ENCODE results near the gene PREP. TPM values are rescaled to one million over a fixed set of nuclear protein-coding genes. Genes with fewer than 3 reads are reported as not detected.

The PREP gene
- polyA plus RNA-seq, 1 experiment = 16.4 TPM

- TF ChIP-seq CTCF (IDR thresholded peaks at IDR 0.05; ENCODE audit: low read depth, low read length) = no peak
- no peaks in the 10 kb centered on the region for H3K9me3 ChIP-seq (ENCODE audit: control insufficient read depth, insufficient read depth, low read length)
- no peak overlapping the region for H3K27ac ChIP-seq (ENCODE audit: low read depth, low read length)
- no peak for DNase-seq (ENCODE audit: low read depth, low spot score)
- no peaks in the 10 kb centered on the region for H3K27me3 ChIP-seq (ENCODE audit: control insufficient read depth, insufficient read depth, low read length)
- no peak overlapping the region for H3K4me3 ChIP-seq (ENCODE audit: low read depth, low read length)
- ChIA-PET POLR2A (no interaction called here), CTCF (no interaction called here)
These were observed 18.9 kb downstream of the PREP start for GRCh38 chr6:105384004-105384403.

GRCh38 chr6:105382958-105383357 lies 19.9 kb downstream of the PREP start:
- no peak for TF ChIP-seq CTCF (IDR thresholded peaks at IDR 0.05; ENCODE audit: low read depth, low read length)
- DNase-seq (ENCODE audit: low read depth, low spot score) = no peak
- CTCF ChIA-PET = interaction anchor here (0.7 to 1.5 kb wide), 2 partner anchors 14 to 295 kb away, joined by 7 to 8 read pairs; no protein-coding TSS in a partner anchor
- H3K4me3 ChIP-seq (ENCODE audit: low read depth, low read length) = no peak overlapping the region
- no peaks in the 10 kb centered on the region for H3K27me3 ChIP-seq (ENCODE audit: control insufficient read depth, insufficient read depth, low read length)
- POLR2A ChIA-PET = interaction anchor here (1.0 kb wide), 1 partner anchor 20 kb away, joined by 3 read pairs; the partner anchor contains the start of gene PREP
- H3K27ac ChIP-seq (ENCODE audit: low read depth, low read length) = no peak overlapping the region
- no peaks in the 10 kb centered on the region for H3K9me3 ChIP-seq (ENCODE audit: control insufficient read depth, insufficient read depth, low read length)

- H3K27ac ChIP-seq (ENCODE audit: low read depth, low read length) = no peak overlapping the region
- POLR2A ChIA-PET = interaction anchor here (1.0 kb wide), 1 partner anchor 20 kb away, joined by 3 read pairs; the partner anchor contains the start of gene PREP
- no peak for DNase-seq (ENCODE audit: low read depth, low spot score)
These were observed 20.4 kb downstream of the PREP start for GRCh38 chr6:105382496-105382895.

GRCh38 chr6:105380634-105381033 lies 22.2 kb downstream of the PREP start:
- Histone ChIP-seq H3K27ac (ENCODE audit: low read depth, low read length) (no peak overlapping the region), H3K27me3 (ENCODE audit: control insufficient read depth, insufficient read depth, low read length) (no peaks in the 10 kb centered on the region), H3K9me3 (ENCODE audit: control insufficient read depth, insufficient read depth, low read length) (no peaks in the 10 kb centered on the region), H3K4me3 (ENCODE audit: low read depth, low read length) (no peak overlapping the region)
- TF ChIP-seq CTCF (IDR thresholded peaks at IDR 0.05; ENCODE audit: low read depth, low read length) = no peak
- CTCF ChIA-PET = interaction anchor here (2.1 kb wide), 1 partner anchor 22 kb away, joined by 10 read pairs; the partner anchor contains the start of gene PREP
- DNase-seq (ENCODE audit: low read depth, low spot score) = no peak
- POLR2A ChIA-PET = no interaction called here

More at GRCh38 chr6:105382496-105382895, 20.4 kb downstream of the PREP start:
- Histone ChIP-seq H3K27me3 (ENCODE audit: control insufficient read depth, insufficient read depth, low read length) (no peaks in the 10 kb centered on the region), H3K9me3 (ENCODE audit: control insufficient read depth, insufficient read depth, low read length) (no peaks in the 10 kb centered on the region), H3K4me3 (ENCODE audit: low read depth, low read length) (no peak overlapping the region)
- no peak for TF ChIP-seq CTCF (IDR thresholded peaks at IDR 0.05; ENCODE audit: low read depth, low read length)
- CTCF ChIA-PET = interaction anchor here (0.7 to 2.1 kb wide), 4 partner anchors 19 to 957 kb away, joined by 3 to 10 read pairs (median 6); partner anchors contain the start of gene PREP

GRCh38 chr6:105375797-105376196 lies 27.1 kb downstream of the PREP start:
- Histone ChIP-seq H3K27ac (ENCODE audit: low read depth, low read length) (no peak overlapping the region), H3K4me3 (ENCODE audit: low read depth, low read length) (no peak overlapping the region), H3K27me3 (ENCODE audit: control insufficient read depth, insufficient read depth, low read length) (no peaks in the 10 kb centered on the region), H3K9me3 (ENCODE audit: control insufficient read depth, insufficient read depth, low read length) (no peaks in the 10 kb centered on the region)
- ChIA-PET CTCF (interaction anchor here (1.2 kb wide), 2 partner anchors 12 to 49 kb away, joined by 3 to 5 read pairs; no protein-coding TSS in a partner anchor), POLR2A (no interaction called here)
- no peak for DNase-seq (ENCODE audit: low read depth, low spot score)
- TF ChIP-seq CTCF (IDR thresholded peaks at IDR 0.05; ENCODE audit: low read depth, low read length) = no peak
